Activated CD4-positive, alpha-beta T cell treated with anti-CD3 and anti-CD28 coated beads for 1 hour (primary cell): ENCODE results near the gene PTH1R.

ENCODE experiments used
- DNase-seq: peaks from one replicate; pipeline ENCODE4 v3.0.0-alpha.2; 2020

The PTH1R gene

GRCh38 chr3:46917257-46917656, 39.7 kb downstream of the PTH1R start:
- DNase-seq = no peak

- DNase-seq = no peak
Observed at GRCh38 chr3:46918202-46918601, 40.7 kb downstream of the PTH1R start.

- DNase-seq = no peak
Observed at GRCh38 chr3:46918634-46919033, 41.1 kb downstream of the PTH1R start.

- DNase-seq = no peak
Observed at GRCh38 chr3:46921041-46921440, 43.5 kb downstream of the PTH1R start.

GRCh38 chr3:46921871-46922271, 44.4 kb downstream of the PTH1R start:
- DNase-seq = no peak

- DNase-seq = no peak
Observed at GRCh38 chr3:46922426-46922825, 44.9 kb downstream of the PTH1R start.

- no peak for DNase-seq
Observed at GRCh38 chr3:46922871-46923558, 45.5 kb downstream of the PTH1R start.

GRCh38 chr3:46923559-46924350, 46.2 kb downstream of the PTH1R start:
- no peak for DNase-seq

- no peak for DNase-seq
Observed at GRCh38 chr3:46924921-46925584, 47.5 kb downstream of the PTH1R start.

- DNase-seq = no peak
Observed at GRCh38 chr3:46925585-46925934, 48.0 kb downstream of the PTH1R start.

GRCh38 chr3:46926039-46926438, 48.5 kb downstream of the PTH1R start:
- DNase-seq = no peak

- no peak for DNase-seq
Observed at GRCh38 chr3:46926447-46926846, 48.9 kb downstream of the PTH1R start.

- no peak for DNase-seq
Observed at GRCh38 chr3:46926871-46927717, 49.6 kb downstream of the PTH1R start.

GRCh38 chr3:46927718-46928073, 50.2 kb downstream of the PTH1R start:
- no peak for DNase-seq

GRCh38 chr3:46928282-46928681, 50.8 kb downstream of the PTH1R start:
- no peak for DNase-seq

- DNase-seq = no peak
Observed at GRCh38 chr3:46929324-46929723, 51.8 kb downstream of the PTH1R start.

- DNase-seq = no peak
Observed at GRCh38 chr3:46930166-46930944, 52.8 kb downstream of the PTH1R start.

GRCh38 chr3:46930945-46931403, 53.5 kb downstream of the PTH1R start:
- no peak for DNase-seq

GRCh38 chr3:46931631-46932331, 54.3 kb downstream of the PTH1R start:
- no peak for DNase-seq

GRCh38 chr3:46932455-46933225, 55.1 kb downstream of the PTH1R start:
- DNase-seq = no peak

GRCh38 chr3:46933261-46933660, 55.7 kb downstream of the PTH1R start:
- no peak for DNase-seq
